ENCODE measurements around the gene PTRH1.

PTRH1 gene

GRCh38 chr9:127741831-127742434 lies 26.5 kb upstream of the PTRH1 start:
- no peak for DNase-seq (ENCODE audit: low read depth)

GRCh38 chr9:127739614-127740330 lies 24.3 kb upstream of the PTRH1 start:
- DNase-seq (ENCODE audit: low read depth) = no peak

- DNase-seq (ENCODE audit: low read depth) = no peak
Observed at GRCh38 chr9:127738666-127739065, 23.2 kb upstream of the PTRH1 start.

- no peak for DNase-seq (ENCODE audit: low read depth)
Observed at GRCh38 chr9:127735530-127736185, 20.2 kb upstream of the PTRH1 start.

GRCh38 chr9:127734747-127735529 lies 19.5 kb upstream of the PTRH1 start, which contains the start of gene TOR2A:
TSS of gene TOR2A (minus strand) at chr9:127735294. CDS start at chr9:127735270, 24 bp downstream.
- DNase-seq (ENCODE audit: low read depth) = peak; percentile 56

- no peak for DNase-seq (ENCODE audit: low read depth)
Observed at GRCh38 chr9:127734247-127734746, 18.8 kb upstream of the PTRH1 start.

- DNase-seq (ENCODE audit: low read depth) = no peak
Observed at GRCh38 chr9:127733614-127734013, 18.2 kb upstream of the PTRH1 start.

GRCh38 chr9:127732444-127732843 lies 17.0 kb upstream of the PTRH1 start:
- no peak for DNase-seq (ENCODE audit: low read depth)

GRCh38 chr9:127731938-127732337 lies 16.5 kb upstream of the PTRH1 start:
- no peak for DNase-seq (ENCODE audit: low read depth)

- DNase-seq (ENCODE audit: low read depth) = no peak
Observed at GRCh38 chr9:127730799-127731410, 15.4 kb upstream of the PTRH1 start.

GRCh38 chr9:127730262-127730661 lies 14.8 kb upstream of the PTRH1 start:
- no peak for DNase-seq (ENCODE audit: low read depth)

- no peak for DNase-seq (ENCODE audit: low read depth)
Observed at GRCh38 chr9:127729522-127730256, 14.2 kb upstream of the PTRH1 start.

- DNase-seq (ENCODE audit: low read depth) = no peak
Observed at GRCh38 chr9:127728808-127729207, 13.3 kb upstream of the PTRH1 start.

GRCh38 chr9:127726871-127727270 lies 11.4 kb upstream of the PTRH1 start:
- no peak for DNase-seq (ENCODE audit: low read depth)

GRCh38 chr9:127724012-127724411 lies 8.5 kb upstream of the PTRH1 start:
- DNase-seq (ENCODE audit: low read depth) = no peak

GRCh38 chr9:127723444-127723843 lies 8.0 kb upstream of the PTRH1 start:
- no peak for DNase-seq (ENCODE audit: low read depth)

- DNase-seq (ENCODE audit: low read depth) = no peak
Observed at GRCh38 chr9:127723013-127723412, 7.5 kb upstream of the PTRH1 start.

GRCh38 chr9:127722055-127722745 lies 6.7 kb upstream of the PTRH1 start:
- no peak for DNase-seq (ENCODE audit: low read depth)

GRCh38 chr9:127721391-127721821 lies 5.9 kb upstream of the PTRH1 start:
- DNase-seq (ENCODE audit: low read depth) = no peak

GRCh38 chr9:127720865-127721227 lies 5.4 kb upstream of the PTRH1 start:
- no peak for DNase-seq (ENCODE audit: low read depth)
